Heart left ventricle (tissue), 16 donors: ENCODE results near the gene KRTAP10-5. TPM values are rescaled to one million over a fixed set of nuclear protein-coding genes. Genes with fewer than 3 reads are reported as not detected.
A peak's percentile ranks its signal among the peaks of the same experiment; 100 is the strongest.
"Not testable (repeated sequence)": the region's sequence is repeated elsewhere in the genome, so short reads cannot be mapped to it uniquely, and the experiment has no call there.

Experiments used
- ATAC-seq, 4 donors: fragments of 200-7000 bp; cut with Tn5 transposase; one replicate each; pipeline ENCODE4 v1.9.1; 2020 to 2022; ENCODE audit warnings: moderate library complexity in 4 of 4, mild to moderate bottlenecking in 3 of 4, moderate number of reproducible peaks in 1 of 4
- DNase-seq, 5 donors: peaks; one replicate each; pipeline ENCODE4 v3.0.0-alpha.2; 2020
- H3K27ac ChIP-seq, 12 donors: fragments of 200-600 bp; sonication (generic) in 4 of 12; one replicate each; pipeline versions ENCODE4 v1.5.0 to v1.8.0; 2016 to 2022; ENCODE audit warnings: mild to moderate bottlenecking in 2 of 12
- H3K27me3 ChIP-seq, 9 donors: fragments of 200-600 bp; sonication (generic) in 2 of 9; one replicate each; pipeline versions ENCODE4 v1.5.1 to v1.8.0; 2016 to 2022; ENCODE audit warnings: mild to moderate bottlenecking in 3 of 9
- H3K36me3 ChIP-seq, 9 donors: fragments of 200-600 bp; sonication (generic) in 2 of 9; one replicate each; pipeline versions ENCODE4 v1.5.0 to v1.8.0; 2018 to 2022; ENCODE audit warnings: mild to moderate bottlenecking in 2 of 9
- H3K4me1 ChIP-seq, 12 donors: fragments of 200-600 bp; sonication (generic) in 4 of 12; one replicate each; pipeline versions ENCODE4 v1.5.0 to v1.8.0; 2016 to 2022; ENCODE audit warnings: mild to moderate bottlenecking in 3 of 12
- H3K4me3 ChIP-seq, 12 donors: fragments of 200-600 bp; sonication (generic) in 4 of 12; one replicate each; pipeline versions ENCODE4 v1.5.0 to v1.8.0; 2017 to 2022; ENCODE audit warnings: mild to moderate bottlenecking in 9 of 12, moderate library complexity in 4 of 12
- H3K9me3 ChIP-seq, 12 donors: fragments of 200-600 bp; sonication (generic) in 4 of 12; one replicate each; pipeline versions ENCODE4 v1.5.0 to v1.8.0; 2016 to 2022; ENCODE audit warnings: mild to moderate bottlenecking in 1 of 12
- POLR2A ChIP-seq, 2 donors: fragments of 450-650 bp; IDR thresholded peaks; one replicate each; pipeline ENCODE4 v1.6.1; 2017; ENCODE audit warnings: antibody characterized with exemption in 2 of 2, mild to moderate bottlenecking in 2 of 2, moderate library complexity in 2 of 2
- WGBS, 4 donors: extraction: QIAGEN DNeasy Blood & Tissue Kit in 2 of 4; methylation state at CpG; one replicate each; pipeline versions ENCODE4 v1.1.5 to v1.1.7; 2013 to 2018; 5-methylcytosine and 5-hydroxymethylcytosine counted together
- intact Hi-C, 10 donors: fragments of 100-400 bp; cut with DNase I; formaldehyde crosslinking; loops; one replicate each; pipeline versions ENCODE4 v1.11.1 to v1.14.2; 2022
- polyA plus RNA-seq, 2 donors: library from polyadenylated mRNA; stranded (reverse); fragments of 200-250 nt; gene quantifications; one replicate each; pipeline ENCODE4 v1.2.3, GENCODE V29; 2013
- total RNA-seq, 9 donors: library from RNA; depleted of rRNA in 2 of 9; stranded (reverse); fragments of >200 nt in 2 of 9; fragmentation: NEBNext Ultra II Directional in 3 of 9; extraction: Animal tissue kit (Norgen Biotek cat#: 25700) in 3 of 9; gene quantifications; one replicate each; pipeline versions ENCODE4 v1.1.0 to v1.2.4, GENCODE V29; 2016 to 2023
- TF ChIP-seq, protein P1 (sequence below), 12 donors: fragments of 200-600 bp; sonication (generic) in 4 of 12; IDR thresholded peaks; one replicate each; pipeline versions ENCODE4 v1.5.0 to v1.8.0; 2018 to 2022; ENCODE audit warnings: antibody characterized with exemption in 12 of 12, mild to moderate bottlenecking in 5 of 12
- donor health status: ischemic (EF 13 %, LVEDD 7.1; RV severe dilation, severe dysfunction).
- donor health status: healthy with polysubstance abuse.
- donor health status: DM: no; HTN: yes; CAD: no.
- donor health status: DM: no; HTN: no; CAD: no.
- donor health status: ischemic (EF 25% LVEDD 6.9; RV normal size, moderate dysfunction).
- donor health status: ischemic (EF 25% LVEDD 5.7; RV mildly dilated, moderate dysfunction).
- donor health status: healthy.
- donor health status: DM: yes; HTN: yes; CAD: no.
- donor health status: ischemic (EF 35%, LVEDD 5.7; RV mildly dilated, moderate dysfunction).
- donor health status: nonischemic (EF 11% LVEDD 7.7; RV severe dilation, severe dysfunction).
- donor health status: DM: yes; HTN: yes; CAD: no.
- donor health status: PGD.
- donor health status: ischemic (EF 29% LVEDD 5.4; RV normal size, mild dysfunction).
- donor health status: nonischemic (EF 23%, LVEDD 6.1; RV moderate dilation, normal function).

Gene KRTAP10-5
- total and polyA plus RNA-seq, 11 donors = not detected

DNA sequence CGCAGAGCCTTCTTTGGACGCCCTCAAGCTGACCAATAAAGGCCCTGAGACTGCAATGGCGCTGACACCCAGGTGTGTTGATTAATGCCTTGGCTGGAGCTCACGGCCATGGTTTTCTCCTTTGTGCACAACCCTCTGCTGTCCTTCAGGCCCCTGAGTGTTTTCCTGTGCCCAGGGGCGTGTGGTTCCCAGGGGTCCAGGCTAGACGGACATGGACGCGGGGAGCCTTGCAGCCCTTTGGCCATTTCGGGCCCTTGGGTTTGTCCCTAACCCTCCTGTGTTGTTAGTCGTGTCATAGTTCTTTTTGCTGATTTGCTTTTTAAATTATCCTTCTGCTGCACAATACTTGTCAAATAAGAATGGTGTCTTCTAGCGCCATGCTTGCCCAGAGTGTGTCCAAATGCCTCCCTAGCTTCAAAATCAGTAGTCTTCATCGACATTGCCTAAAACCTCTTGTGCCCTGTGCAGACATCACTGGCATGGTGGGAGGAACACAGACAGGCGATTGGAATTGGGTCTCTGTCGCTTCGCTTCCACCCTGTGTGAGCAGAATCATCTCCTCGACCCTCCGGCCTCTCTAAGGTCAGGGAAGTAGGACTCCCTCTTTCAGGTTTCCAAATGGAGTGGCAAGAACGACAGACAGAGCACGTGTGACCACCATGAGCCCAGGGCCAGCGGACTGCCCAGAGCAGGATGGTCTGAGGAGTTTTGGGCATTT, 4.9 kb downstream of the KRTAP10-5 start:
- Histone ChIP-seq H3K9me3 (peaks cover 0 to 36% (median 9%) of the 10 kb centered on the region in 12 donors), H3K27ac (no peak overlapping the region), H3K36me3 (no peaks in the 10 kb centered on the region), H3K4me3 (no peak overlapping the region), H3K4me1 (no peaks in the 10 kb centered on the region), H3K27me3 (peaks cover 0 to 17% (median 0%) of the 10 kb centered on the region in 9 donors)
- DNase-seq (no peak), ATAC-seq (no peak)
- WGBS, 4 donors = 83 to 87% (median 86%) methylated on average over 17 to 20 of the region's 20 CpGs
- intact Hi-C loops = no loop called here
- no peak for TF ChIP-seq POLR2A (IDR thresholded peaks at IDR 0.05)
- TF ChIP-seq, protein P1, sequence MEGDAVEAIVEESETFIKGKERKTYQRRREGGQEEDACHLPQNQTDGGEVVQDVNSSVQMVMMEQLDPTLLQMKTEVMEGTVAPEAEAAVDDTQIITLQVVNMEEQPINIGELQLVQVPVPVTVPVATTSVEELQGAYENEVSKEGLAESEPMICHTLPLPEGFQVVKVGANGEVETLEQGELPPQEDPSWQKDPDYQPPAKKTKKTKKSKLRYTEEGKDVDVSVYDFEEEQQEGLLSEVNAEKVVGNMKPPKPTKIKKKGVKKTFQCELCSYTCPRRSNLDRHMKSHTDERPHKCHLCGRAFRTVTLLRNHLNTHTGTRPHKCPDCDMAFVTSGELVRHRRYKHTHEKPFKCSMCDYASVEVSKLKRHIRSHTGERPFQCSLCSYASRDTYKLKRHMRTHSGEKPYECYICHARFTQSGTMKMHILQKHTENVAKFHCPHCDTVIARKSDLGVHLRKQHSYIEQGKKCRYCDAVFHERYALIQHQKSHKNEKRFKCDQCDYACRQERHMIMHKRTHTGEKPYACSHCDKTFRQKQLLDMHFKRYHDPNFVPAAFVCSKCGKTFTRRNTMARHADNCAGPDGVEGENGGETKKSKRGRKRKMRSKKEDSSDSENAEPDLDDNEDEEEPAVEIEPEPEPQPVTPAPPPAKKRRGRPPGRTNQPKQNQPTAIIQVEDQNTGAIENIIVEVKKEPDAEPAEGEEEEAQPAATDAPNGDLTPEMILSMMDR (IDR thresholded peaks at IDR 0.05) = no peak

DNA sequence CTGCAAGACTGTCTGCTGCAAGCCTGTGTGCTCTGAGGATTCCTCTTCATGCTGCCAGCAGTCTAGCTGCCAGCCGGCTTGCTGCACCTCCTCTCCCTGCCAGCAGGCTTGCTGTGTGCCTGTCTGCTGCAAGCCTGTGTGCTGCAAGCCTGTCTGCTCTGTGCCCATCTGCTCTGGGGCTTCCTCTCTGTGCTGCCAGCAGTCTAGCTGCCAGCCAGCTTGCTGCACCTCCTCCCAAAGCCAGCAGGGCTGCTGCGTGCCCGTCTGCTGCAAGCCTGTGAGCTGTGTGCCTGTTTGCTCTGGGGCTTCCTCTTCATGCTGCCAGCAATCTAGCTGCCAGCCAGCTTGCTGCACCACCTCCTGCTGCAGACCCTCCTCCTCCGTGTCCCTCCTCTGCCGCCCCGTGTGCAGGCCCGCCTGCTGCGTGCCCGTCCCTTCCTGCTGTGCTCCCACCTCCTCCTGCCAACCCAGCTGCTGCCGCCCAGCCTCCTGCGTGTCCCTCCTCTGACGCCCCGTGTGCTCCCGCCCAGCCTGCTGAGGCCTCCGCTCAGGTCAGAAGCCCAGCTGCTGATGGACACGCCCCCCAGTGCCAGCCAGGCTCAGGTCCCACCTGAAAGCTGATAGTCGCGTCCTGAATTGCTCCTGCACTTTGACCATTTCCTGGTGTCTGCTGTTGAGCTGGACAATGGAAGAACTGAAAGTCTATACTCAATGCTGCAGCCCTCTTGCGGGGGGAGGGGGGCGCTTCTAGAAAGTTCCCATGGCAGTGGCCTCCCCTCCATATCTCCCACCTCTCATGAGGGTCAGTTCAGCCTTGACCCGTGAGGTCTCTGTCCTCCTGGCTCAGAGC, 5.7 kb downstream of the KRTAP10-5 start:
- TF ChIP-seq, protein P1 (IDR thresholded peaks at IDR 0.05) = no peak
- TF ChIP-seq POLR2A (IDR thresholded peaks at IDR 0.05) = no peak

DNA sequence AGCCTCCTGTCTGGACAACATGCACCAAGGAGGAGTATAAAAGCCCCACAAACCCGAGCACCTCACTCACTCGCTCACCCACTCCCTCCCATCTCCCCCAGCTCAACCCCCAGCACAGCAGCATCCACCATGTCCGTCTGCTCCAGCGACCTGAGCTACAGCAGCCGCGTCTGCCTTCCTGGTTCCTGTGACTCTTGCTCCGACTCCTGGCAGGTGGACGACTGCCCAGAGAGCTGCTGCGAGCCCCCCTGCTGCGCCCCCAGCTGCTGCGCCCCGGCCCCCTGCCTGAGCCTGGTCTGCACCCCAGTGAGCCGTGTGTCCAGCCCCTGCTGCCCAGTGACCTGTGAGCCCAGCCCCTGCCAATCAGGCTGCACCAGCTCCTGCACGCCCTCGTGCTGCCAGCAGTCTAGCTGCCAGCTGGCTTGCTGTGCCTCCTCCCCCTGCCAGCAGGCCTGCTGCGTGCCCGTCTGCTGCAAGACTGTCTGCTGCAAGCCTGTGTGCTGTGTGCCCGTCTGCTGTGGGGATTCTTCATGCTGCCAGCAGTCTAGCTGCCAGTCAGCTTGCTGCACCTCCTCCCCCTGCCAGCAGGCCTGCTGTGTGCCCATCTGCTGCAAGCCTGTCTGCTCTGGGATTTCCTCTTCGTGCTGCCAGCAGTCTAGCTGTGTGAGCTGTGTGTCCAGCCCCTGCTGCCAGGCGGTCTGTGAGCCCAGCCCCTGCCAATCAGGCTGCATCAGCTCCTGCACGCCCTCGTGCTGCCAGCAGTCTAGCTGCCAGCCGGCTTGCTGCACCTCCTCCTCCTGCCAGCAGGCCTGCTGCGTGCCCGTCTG, 6.6 kb downstream of the KRTAP10-5 start, which contains the start of gene KRTAP10-4:
KRTAP10-4 (plus strand) TSS at position 100 of the 827 bp plus-strand sequence; CDS start at position 130, 30 bp downstream.
- peaks cover 0 to 37% (median 9%) of the 10 kb centered on the region in 12 donors for H3K9me3 ChIP-seq
- peak in 1 of 5 donors; percentile 58 for DNase-seq
- H3K4me3 ChIP-seq, H3K4me1 ChIP-seq, H3K27ac ChIP-seq, intact Hi-C loops, H3K36me3 ChIP-seq: not testable (repeated sequence)
- ATAC-seq = peak in 1 of 4 donors; percentile 44
- peaks cover 0 to 17% (median 0%) of the 10 kb centered on the region in 9 donors for H3K27me3 ChIP-seq
- 54 to 73% (median 59%) methylated on average over 15 to 22 of the region's 25 CpGs for WGBS, 4 donors

More for the DNA sequence above, 5.7 kb downstream of the KRTAP10-5 start:
- H3K4me1 ChIP-seq = no peaks in the 10 kb centered on the region
- intact Hi-C loops = no loop called here
- peaks cover 0 to 17% (median 0%) of the 10 kb centered on the region in 9 donors for H3K27me3 ChIP-seq
- peaks cover 0 to 37% (median 9%) of the 10 kb centered on the region in 12 donors for H3K9me3 ChIP-seq
- ATAC-seq (no peak), DNase-seq (no peak)
- no peak overlapping the region for H3K4me3 ChIP-seq
- WGBS, 4 donors = 38 to 47% (median 42%) methylated on average over 18 to 21 of the region's 21 CpGs
- no peak overlapping the region for H3K27ac ChIP-seq
- no peaks in the 10 kb centered on the region for H3K36me3 ChIP-seq

DNA sequence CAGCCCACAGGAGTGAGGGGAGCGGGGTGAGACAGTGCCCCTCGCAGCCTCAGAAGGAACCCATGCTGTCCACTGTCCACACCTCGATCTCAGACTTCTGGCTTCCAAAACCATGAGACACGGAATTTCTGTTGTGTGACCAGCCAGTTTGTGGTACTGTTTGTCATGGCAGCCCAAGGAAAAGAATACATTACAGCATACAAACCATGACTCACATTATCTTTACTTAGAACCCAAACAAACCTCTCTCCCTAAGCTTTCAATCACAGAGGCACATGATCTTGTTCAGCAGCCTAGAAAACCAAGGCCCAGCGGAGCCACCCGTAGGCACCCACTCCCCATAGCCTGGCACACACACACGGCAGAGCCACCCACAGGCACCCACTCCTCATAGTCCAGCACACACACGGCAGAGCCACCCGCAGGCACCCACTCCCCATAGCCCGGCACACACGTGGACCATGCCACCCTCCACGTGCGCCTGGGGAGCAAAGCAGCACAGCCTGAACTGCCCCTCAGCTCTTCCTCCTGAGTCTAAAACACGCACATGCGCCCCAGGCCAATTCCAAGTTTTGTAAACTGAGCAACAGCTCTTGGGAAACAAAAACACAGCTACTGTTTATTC, 7.3 kb downstream of the KRTAP10-5 start:
- intact Hi-C loops = no loop called here
- no peak for DNase-seq

More for the DNA sequence above, 7.3 kb downstream of the KRTAP10-5 start:
- Histone ChIP-seq H3K36me3 (no peaks in the 10 kb centered on the region), H3K4me3 (no peak overlapping the region), H3K9me3 (peaks cover 0 to 34% (median 9%) of the 10 kb centered on the region in 12 donors), H3K27me3 (peaks cover 0 to 21% (median 0%) of the 10 kb centered on the region in 9 donors), H3K4me1 (no peaks in the 10 kb centered on the region), H3K27ac (no peak overlapping the region)
- 79 to 87% (median 83%) methylated on average over 15 of the region's 15 CpGs for WGBS, 4 donors
- TF ChIP-seq, protein P1 (IDR thresholded peaks at IDR 0.05) = no peak
- no peak for TF ChIP-seq POLR2A (IDR thresholded peaks at IDR 0.05)
- ATAC-seq = no peak
